Measurements from ENCODE around the gene PYCARD. TPM values are rescaled to one million over a fixed set of nuclear protein-coding genes. Genes with fewer than 3 reads are reported as not detected.

Gene PYCARD
- total and polyA plus RNA-seq, 12 donors: 1.7 to 26.1 (median 3.3) TPM

DNA sequence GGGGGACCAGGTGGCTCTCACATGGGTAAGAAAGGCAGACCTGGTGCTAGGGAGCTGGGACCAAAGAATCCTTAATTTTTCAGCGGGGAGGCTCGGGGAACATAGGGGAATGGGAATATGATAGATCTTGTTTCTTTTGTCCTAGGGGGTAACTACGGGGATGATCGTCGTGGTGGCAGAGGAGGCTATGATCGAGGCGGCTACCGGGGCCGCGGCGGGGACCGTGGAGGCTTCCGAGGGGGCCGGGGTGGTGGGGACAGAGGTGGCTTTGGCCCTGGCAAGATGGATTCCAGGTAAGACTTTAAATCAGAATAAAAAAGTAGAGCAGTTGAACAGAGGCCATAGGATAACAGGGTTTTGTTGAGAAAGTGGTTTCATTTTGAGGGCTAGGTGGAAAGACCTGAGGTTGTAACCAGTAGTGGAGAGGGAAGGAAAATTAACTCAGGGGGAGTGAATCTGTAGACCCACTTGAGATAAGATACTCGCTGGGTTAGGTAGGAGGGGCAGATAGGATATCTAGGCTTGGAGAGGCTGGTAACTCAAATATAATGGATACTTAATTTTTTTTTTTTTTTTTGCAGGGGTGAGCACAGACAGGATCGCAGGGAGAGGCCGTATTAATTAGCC lies 11.6 kb downstream of the PYCARD start:
- Histone ChIP-seq H3K4me3 (no peak overlapping the region), H3K4me1 (peaks cover 0 to 23% (median 0%) of the 10 kb centered on the region in 9 donors), H3K27me3 (no peaks in the 10 kb centered on the region), H3K9me3 (no peaks in the 10 kb centered on the region), H3K27ac (no peak overlapping the region), H3K36me3 (peaks cover 7 to 100% (median 90%) of the 10 kb centered on the region in 9 donors)
- intact Hi-C loops (cut with DNase I): no loop called here
- 90 to 93% methylated on average over 17 of the region's 17 CpGs for WGBS, 2 donors
- no peak for DNase-seq
- ATAC-seq: no peak
- TF ChIP-seq, protein P1, sequence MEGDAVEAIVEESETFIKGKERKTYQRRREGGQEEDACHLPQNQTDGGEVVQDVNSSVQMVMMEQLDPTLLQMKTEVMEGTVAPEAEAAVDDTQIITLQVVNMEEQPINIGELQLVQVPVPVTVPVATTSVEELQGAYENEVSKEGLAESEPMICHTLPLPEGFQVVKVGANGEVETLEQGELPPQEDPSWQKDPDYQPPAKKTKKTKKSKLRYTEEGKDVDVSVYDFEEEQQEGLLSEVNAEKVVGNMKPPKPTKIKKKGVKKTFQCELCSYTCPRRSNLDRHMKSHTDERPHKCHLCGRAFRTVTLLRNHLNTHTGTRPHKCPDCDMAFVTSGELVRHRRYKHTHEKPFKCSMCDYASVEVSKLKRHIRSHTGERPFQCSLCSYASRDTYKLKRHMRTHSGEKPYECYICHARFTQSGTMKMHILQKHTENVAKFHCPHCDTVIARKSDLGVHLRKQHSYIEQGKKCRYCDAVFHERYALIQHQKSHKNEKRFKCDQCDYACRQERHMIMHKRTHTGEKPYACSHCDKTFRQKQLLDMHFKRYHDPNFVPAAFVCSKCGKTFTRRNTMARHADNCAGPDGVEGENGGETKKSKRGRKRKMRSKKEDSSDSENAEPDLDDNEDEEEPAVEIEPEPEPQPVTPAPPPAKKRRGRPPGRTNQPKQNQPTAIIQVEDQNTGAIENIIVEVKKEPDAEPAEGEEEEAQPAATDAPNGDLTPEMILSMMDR (IDR thresholded peaks at IDR 0.05): no peak

DNA sequence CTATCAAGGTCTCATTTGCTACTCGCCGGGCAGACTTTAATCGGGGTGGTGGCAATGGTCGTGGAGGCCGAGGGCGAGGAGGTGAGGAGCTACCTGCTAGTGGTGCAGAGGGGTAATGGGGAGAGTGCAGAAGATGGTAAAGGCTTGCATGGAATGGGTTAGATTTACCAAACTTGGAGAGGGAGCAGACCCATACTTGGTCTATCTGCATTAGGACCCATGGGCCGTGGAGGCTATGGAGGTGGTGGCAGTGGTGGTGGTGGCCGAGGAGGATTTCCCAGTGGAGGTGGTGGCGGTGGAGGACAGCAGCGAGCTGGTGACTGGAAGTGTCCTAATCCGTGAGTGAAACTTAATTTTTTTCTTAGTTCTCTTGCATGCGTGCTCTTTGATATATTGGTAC lies 12.5 kb downstream of the PYCARD start:
- no peaks in the 10 kb centered on the region for H3K27me3 ChIP-seq
- intact Hi-C loops (cut with DNase I): no loop called here

DNA sequence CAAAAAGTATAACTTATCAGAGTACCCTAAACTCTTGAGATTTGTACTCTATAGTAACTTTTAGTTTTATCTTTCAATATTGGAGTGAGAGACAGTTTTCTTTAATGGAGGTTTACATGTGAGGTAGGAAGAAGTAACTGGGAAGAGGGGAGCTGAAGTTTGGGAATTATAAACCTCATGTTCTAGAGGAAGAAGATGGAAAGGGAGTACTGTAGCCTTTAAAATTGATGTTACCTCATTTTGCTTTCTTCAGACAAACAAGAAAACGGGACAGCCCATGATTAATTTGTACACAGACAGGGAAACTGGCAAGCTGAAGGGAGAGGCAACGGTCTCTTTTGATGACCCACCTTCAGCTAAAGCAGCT lies 13.2 kb downstream of the PYCARD start:
- ATAC-seq (no peak), DNase-seq (no peak)
- WGBS, 2 donors: 85 to 89% methylated on average over 2 of the region's 2 CpGs
- Histone ChIP-seq H3K36me3 (peaks cover 7 to 100% (median 95%) of the 10 kb centered on the region in 9 donors), H3K4me1 (peaks cover 0 to 37% (median 0%) of the 10 kb centered on the region in 9 donors), H3K27ac (no peak overlapping the region), H3K27me3 (no peaks in the 10 kb centered on the region), H3K4me3 (no peak overlapping the region), H3K9me3 (no peaks in the 10 kb centered on the region)
- intact Hi-C loops (cut with DNase I): loop anchor here in 4 of 10 donors (10.0 kb wide), 3 partner anchors 115 to 265 kb away; partner anchors contain the start of genes ARMC5 (in 3 of the 4), ZNF646 (in 1 of the 4), ZNF668 (in 1 of the 4) and ZNF843 (in 1 of the 4)
- TF ChIP-seq, protein P1 (IDR thresholded peaks at IDR 0.05): no peak

More for the DNA sequence above, 12.5 kb downstream of the PYCARD start:
- peaks cover 7 to 100% (median 97%) of the 10 kb centered on the region in 9 donors for H3K36me3 ChIP-seq
- 93 to 95% methylated on average over 12 of the region's 12 CpGs for WGBS, 2 donors
- TF ChIP-seq, protein P1 (IDR thresholded peaks at IDR 0.05): no peak
- H3K27ac ChIP-seq: no peak overlapping the region
- H3K4me3 ChIP-seq: no peak overlapping the region
- DNase-seq: no peak
- ATAC-seq: no peak
- H3K4me1 ChIP-seq: peaks cover 0 to 31% (median 0%) of the 10 kb centered on the region in 9 donors
- no peaks in the 10 kb centered on the region for H3K9me3 ChIP-seq

DNA sequence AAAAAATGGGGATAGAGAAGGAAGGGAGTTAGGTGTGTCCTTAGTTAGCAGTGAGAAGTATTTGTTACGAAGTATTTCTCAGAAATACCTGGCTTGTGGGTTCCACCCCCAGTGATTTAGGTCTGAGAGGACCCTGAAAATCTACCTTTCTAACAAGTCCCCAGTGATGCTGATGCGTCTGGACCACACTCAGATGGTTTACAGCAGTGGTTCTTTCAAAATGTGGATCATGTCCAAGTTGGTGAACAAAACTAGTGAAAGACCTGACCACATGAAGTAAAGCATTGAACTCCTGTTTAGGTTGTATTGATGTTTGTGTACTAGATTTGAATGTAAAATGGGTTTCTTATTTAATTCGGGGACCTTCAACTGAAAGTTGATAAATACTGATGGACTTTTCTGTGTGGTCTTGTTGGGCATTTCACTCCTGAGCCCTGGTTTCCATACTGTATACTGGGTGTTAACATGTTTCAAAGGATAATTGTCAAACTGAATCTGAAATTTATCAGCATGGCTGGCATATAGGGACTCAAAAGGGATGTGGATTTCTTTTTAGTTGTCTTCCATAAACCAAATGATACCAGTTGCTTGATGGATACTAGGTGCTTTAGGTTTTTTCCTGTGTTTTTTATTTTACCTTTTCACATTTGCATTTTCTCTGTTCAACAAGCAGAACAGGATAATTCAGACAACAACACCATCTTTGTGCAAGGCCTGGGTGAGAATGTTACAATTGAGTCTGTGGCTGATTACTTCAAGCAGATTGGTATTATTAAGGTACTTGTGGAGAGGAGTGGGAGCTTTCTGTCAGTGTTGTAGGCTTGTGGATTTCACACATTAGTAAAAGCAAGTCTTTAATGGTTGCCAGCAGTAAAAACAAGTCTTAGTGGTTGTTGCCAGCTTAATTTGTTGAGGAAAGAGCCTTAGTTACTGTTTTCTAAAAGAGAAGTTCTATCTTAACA lies 13.8 kb downstream of the PYCARD start:
- 86 to 90% methylated on average over 3 of the region's 3 CpGs for WGBS, 2 donors
- H3K4me3 ChIP-seq: no peak overlapping the region
- H3K36me3 ChIP-seq: peaks cover 7 to 100% (median 96%) of the 10 kb centered on the region in 9 donors
- no peaks in the 10 kb centered on the region for H3K9me3 ChIP-seq
- no peak overlapping the region for H3K27ac ChIP-seq
- ATAC-seq (no peak), DNase-seq (no peak)
- peaks cover under 1 to 43% (median 3%) of the 10 kb centered on the region in 9 donors for H3K4me1 ChIP-seq
- TF ChIP-seq, protein P1 (IDR thresholded peaks at IDR 0.05): no peak
- intact Hi-C loops (cut with DNase I): loop anchor here in 4 of 10 donors (10.0 kb wide), 3 partner anchors 114 to 266 kb away; partner anchors contain the start of genes ARMC5 (in 3 of the 4), ZNF646 (in 1 of the 4), ZNF668 (in 1 of the 4) and ZNF843 (in 1 of the 4)
- H3K27me3 ChIP-seq: no peaks in the 10 kb centered on the region

Data from heart right ventricle (tissue), 16 donors.